Measurements from ENCODE around the gene PIAS1. TPM values are rescaled to one million over a fixed set of nuclear protein-coding genes. Genes with fewer than 3 reads are reported as not detected.

PIAS1 gene
- total RNA-seq, 1 experiment from 2014 or later, result 29.7 TPM

DNA sequence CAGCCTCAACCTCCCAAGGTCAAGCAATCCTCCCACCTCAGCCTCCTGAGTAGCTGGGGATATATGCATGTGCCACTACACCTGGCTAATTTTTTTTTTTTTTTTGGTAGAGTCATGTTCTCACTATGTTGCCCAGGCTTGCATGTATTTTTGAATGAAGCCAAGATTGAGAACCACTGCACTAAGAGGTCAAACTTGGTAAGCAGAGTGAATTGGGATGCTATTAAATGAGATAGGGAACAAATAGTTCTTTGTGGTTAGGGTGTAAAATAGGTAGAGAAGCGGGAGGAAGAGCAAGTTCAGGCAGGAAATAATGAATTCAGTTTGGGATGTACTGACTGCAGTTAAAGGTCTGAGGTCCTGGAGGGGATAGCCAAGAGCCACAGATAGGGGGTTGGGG is 39.9 kb upstream of the PIAS1 start (continued):
- TF ChIP-seq, protein P1, sequence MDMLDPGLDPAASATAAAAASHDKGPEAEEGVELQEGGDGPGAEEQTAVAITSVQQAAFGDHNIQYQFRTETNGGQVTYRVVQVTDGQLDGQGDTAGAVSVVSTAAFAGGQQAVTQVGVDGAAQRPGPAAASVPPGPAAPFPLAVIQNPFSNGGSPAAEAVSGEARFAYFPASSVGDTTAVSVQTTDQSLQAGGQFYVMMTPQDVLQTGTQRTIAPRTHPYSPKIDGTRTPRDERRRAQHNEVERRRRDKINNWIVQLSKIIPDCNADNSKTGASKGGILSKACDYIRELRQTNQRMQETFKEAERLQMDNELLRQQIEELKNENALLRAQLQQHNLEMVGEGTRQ (CRISPR knock-in tag; IDR thresholded peaks at IDR 0.05), result no peak
- no peak for TF ChIP-seq ETV6 (CRISPR knock-in tag; IDR thresholded peaks at IDR 0.05)
- TF ChIP-seq ZNF423 (CRISPR knock-in tag; IDR thresholded peaks at IDR 0.05), result no peak
- TF ChIP-seq FOXK1 (CRISPR knock-in tag; IDR thresholded peaks at IDR 0.05), result no peak
- TF ChIP-seq, protein P2, sequence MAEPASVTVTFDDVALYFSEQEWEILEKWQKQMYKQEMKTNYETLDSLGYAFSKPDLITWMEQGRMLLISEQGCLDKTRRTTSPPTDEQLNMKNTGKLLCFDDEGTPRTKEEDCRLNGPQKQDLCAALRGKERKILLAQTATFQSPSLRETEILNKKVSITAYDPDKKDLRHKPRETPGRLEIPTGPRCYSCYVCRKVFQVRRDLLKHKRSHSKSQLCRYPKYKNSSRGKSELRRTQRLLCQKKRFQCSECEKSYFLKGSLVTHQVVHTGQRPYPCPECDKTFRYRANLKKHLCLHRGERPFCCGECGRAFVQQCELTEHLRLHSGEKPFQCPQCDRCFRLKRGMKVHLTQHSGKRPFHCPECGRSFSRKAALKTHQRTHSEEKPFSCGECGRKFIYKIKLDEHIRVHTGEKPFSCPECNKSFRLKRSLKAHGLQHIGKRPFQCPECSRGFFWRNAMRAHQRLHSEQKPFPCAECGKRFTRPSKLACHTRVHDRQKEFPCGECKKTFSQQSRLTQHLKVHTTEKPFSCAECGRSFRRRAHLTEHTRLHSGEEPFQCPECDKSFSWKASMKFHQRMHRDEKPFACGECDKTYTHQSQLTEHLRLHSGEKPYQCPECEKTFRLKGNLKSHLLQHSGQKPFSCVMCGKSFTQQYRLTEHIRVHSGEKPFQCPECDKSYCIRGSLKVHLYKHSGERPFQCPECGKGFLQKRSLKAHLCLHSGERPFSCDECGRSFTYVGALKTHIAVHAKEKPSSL (CRISPR knock-in tag; conservative IDR thresholded peaks at IDR 0.05), result no peak
- TF ChIP-seq, protein P3, sequence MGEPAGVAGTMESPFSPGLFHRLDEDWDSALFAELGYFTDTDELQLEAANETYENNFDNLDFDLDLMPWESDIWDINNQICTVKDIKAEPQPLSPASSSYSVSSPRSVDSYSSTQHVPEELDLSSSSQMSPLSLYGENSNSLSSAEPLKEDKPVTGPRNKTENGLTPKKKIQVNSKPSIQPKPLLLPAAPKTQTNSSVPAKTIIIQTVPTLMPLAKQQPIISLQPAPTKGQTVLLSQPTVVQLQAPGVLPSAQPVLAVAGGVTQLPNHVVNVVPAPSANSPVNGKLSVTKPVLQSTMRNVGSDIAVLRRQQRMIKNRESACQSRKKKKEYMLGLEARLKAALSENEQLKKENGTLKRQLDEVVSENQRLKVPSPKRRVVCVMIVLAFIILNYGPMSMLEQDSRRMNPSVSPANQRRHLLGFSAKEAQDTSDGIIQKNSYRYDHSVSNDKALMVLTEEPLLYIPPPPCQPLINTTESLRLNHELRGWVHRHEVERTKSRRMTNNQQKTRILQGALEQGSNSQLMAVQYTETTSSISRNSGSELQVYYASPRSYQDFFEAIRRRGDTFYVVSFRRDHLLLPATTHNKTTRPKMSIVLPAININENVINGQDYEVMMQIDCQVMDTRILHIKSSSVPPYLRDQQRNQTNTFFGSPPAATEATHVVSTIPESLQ (CRISPR knock-in tag; IDR thresholded peaks at IDR 0.05), result no peak
- TF ChIP-seq, protein P4, sequence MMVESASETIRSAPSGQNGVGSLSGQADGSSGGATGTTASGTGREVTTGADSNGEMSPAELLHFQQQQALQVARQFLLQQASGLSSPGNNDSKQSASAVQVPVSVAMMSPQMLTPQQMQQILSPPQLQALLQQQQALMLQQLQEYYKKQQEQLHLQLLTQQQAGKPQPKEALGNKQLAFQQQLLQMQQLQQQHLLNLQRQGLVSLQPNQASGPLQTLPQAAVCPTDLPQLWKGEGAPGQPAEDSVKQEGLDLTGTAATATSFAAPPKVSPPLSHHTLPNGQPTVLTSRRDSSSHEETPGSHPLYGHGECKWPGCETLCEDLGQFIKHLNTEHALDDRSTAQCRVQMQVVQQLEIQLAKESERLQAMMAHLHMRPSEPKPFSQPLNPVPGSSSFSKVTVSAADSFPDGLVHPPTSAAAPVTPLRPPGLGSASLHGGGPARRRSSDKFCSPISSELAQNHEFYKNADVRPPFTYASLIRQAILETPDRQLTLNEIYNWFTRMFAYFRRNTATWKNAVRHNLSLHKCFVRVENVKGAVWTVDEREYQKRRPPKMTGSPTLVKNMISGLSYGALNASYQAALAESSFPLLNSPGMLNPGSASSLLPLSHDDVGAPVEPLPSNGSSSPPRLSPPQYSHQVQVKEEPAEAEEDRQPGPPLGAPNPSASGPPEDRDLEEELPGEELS (CRISPR knock-in tag; IDR thresholded peaks at IDR 0.05), result no peak
- TF ChIP-seq MXD4 (CRISPR knock-in tag; IDR thresholded peaks at IDR 0.05; ENCODE audit: borderline replicate concordance), result no peak
- TF ChIP-seq MLX (CRISPR knock-in tag; IDR thresholded peaks at IDR 0.05), result no peak

DNA sequence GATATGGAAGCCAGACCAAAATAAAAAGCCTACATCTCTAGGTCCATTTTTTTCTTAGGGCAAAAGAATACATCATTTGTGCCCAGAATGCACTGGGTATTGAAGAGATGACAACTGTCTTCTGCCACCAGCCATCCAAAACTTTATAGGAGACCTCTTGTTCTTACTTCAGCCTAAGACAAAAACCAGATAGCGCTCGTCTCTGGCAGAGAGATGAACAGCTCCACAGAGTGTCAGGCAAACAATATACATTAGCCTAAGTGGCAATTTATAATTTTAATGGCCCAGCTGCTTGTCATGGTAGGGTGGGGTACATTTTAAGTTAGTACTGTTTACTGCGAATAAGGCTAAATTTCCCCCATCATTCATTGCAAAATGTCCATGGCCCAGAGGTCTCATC is 38.9 kb upstream of the PIAS1 start:
- no peaks in the 10 kb centered on the region for H3K36me3 Mint-ChIP-seq
- ATAC-seq, result no peak
- no peaks in the 10 kb centered on the region; the same call in 1 of the 2 replicates for H3K27me3 Mint-ChIP-seq (ENCODE audit: low read depth)
- ChIA-PET POLR2A (no interaction called here), CTCF (interaction anchor here (0.8 kb wide), 1 partner anchor 140 kb away, joined by 3 read pairs; no protein-coding TSS in a partner anchor)
- no peak for DNase-seq (ENCODE audit: low spot score)
- H3K4me3 Mint-ChIP-seq, result no peak overlapping the region
- H3K9me3 Mint-ChIP-seq, result no peaks in the 10 kb centered on the region
- H3K4me1 Mint-ChIP-seq, result peaks cover 8% of the 10 kb centered on the region
- H3K27ac Mint-ChIP-seq, result no peak overlapping the region
- no peak for TF ChIP-seq STAT6 (CRISPR knock-in tag; conservative IDR thresholded peaks at IDR 0.05; ENCODE audit: low read depth)
- no peak for TF ChIP-seq ZNF317 (CRISPR knock-in tag; IDR thresholded peaks at IDR 0.05; ENCODE audit: borderline replicate concordance, low read depth)
- TF ChIP-seq NFE2L1 (CRISPR knock-in tag; IDR thresholded peaks at IDR 0.05), result no peak
- TF ChIP-seq, protein P5, sequence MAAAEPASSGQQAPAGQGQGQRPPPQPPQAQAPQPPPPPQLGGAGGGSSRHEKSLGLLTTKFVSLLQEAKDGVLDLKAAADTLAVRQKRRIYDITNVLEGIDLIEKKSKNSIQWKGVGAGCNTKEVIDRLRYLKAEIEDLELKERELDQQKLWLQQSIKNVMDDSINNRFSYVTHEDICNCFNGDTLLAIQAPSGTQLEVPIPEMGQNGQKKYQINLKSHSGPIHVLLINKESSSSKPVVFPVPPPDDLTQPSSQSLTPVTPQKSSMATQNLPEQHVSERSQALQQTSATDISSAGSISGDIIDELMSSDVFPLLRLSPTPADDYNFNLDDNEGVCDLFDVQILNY (CRISPR knock-in tag; IDR thresholded peaks at IDR 0.05), result no peak
- TF ChIP-seq ZNF281 (CRISPR knock-in tag; IDR thresholded peaks at IDR 0.05), result no peak
- TF ChIP-seq ZNF263 (CRISPR knock-in tag; IDR thresholded peaks at IDR 0.05; ENCODE audit: low read depth), result no peak
- TF ChIP-seq, protein P6, sequence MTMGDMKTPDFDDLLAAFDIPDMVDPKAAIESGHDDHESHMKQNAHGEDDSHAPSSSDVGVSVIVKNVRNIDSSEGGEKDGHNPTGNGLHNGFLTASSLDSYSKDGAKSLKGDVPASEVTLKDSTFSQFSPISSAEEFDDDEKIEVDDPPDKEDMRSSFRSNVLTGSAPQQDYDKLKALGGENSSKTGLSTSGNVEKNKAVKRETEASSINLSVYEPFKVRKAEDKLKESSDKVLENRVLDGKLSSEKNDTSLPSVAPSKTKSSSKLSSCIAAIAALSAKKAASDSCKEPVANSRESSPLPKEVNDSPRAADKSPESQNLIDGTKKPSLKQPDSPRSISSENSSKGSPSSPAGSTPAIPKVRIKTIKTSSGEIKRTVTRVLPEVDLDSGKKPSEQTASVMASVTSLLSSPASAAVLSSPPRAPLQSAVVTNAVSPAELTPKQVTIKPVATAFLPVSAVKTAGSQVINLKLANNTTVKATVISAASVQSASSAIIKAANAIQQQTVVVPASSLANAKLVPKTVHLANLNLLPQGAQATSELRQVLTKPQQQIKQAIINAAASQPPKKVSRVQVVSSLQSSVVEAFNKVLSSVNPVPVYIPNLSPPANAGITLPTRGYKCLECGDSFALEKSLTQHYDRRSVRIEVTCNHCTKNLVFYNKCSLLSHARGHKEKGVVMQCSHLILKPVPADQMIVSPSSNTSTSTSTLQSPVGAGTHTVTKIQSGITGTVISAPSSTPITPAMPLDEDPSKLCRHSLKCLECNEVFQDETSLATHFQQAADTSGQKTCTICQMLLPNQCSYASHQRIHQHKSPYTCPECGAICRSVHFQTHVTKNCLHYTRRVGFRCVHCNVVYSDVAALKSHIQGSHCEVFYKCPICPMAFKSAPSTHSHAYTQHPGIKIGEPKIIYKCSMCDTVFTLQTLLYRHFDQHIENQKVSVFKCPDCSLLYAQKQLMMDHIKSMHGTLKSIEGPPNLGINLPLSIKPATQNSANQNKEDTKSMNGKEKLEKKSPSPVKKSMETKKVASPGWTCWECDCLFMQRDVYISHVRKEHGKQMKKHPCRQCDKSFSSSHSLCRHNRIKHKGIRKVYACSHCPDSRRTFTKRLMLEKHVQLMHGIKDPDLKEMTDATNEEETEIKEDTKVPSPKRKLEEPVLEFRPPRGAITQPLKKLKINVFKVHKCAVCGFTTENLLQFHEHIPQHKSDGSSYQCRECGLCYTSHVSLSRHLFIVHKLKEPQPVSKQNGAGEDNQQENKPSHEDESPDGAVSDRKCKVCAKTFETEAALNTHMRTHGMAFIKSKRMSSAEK (CRISPR knock-in tag; IDR thresholded peaks at IDR 0.05; ENCODE audit: borderline replicate concordance), result no peak
- TF ChIP-seq NFYB (CRISPR knock-in tag; conservative IDR thresholded peaks at IDR 0.05; ENCODE audit: low read depth), result no peak

Data from WTC11 (cell line).